ENCODE data around the gene ANXA1.

ANXA1 gene, protein sequence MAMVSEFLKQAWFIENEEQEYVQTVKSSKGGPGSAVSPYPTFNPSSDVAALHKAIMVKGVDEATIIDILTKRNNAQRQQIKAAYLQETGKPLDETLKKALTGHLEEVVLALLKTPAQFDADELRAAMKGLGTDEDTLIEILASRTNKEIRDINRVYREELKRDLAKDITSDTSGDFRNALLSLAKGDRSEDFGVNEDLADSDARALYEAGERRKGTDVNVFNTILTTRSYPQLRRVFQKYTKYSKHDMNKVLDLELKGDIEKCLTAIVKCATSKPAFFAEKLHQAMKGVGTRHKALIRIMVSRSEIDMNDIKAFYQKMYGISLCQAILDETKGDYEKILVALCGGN

DNA sequence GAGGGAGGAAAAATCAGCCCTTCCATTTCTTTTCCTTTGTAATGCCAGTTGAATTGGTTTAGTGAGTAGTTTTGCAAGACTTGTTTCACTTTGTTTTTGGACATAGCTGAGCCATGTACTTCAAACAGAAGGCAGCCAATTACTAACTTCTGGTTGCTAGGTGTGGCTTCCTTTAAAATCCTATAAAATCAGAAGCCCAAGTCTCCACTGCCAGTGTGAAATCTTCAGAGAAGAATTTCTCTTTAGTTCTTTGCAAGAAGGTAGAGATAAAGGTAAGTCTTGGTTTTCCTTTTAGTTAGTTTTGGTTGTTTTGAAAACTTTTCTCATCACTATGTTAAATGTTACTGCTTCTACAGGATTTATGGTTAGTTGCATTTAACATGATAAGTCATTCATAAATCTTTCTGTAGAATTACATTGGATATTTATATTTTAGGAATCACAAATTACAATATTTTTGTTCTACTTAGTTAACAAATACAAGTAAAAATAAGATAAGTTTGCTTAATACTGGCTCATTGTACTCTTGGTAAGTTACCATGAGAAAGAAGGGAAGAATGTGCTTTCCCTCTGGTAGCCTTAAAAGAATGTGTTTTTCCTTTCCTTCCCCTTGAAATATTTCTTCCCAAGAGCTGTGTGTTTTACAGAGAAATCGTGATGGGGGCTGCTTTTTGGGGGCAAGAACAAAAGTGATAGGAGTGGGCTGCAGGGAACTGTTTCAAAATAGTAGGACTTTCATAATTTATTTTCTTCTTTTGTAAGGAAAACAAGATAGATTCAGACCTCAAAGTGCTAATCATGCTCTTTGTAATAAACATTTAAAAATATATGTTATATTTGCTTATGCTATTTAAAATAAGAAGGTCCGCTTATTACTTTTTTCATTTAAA lies at the start of gene ANXA1:
TSS of gene ANXA1 (plus strand) at position 213 of the 890 bp plus-strand sequence. CDS start 6,671 bp downstream, outside the sequence.
- no peak for DNase-seq (ENCODE audit: low read depth in 1 of 2, low spot score in 1 of 2)

DNA sequence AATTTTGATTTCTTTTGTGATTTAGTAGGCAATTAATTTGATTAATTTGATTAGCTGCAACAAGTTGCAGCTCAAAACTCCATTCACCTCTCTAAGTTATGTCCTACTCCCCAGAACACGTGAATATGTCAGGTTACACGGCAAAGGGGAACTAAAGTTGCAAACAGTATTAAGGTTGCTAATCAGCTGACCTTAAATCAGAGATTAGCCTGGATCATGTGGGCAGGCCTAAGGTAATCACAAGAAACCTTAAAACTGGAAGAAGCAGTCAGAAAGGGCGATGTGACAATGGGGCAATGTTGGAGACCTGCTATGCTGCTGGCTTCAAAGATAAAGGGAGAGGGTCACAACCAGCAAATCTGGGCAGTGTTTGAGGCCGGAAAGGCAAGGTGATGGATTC lies 47.3 kb upstream of the ANXA1 start:
- DNase-seq (ENCODE audit: low read depth in 1 of 2, low spot score in 1 of 2), result no peak

DNA sequence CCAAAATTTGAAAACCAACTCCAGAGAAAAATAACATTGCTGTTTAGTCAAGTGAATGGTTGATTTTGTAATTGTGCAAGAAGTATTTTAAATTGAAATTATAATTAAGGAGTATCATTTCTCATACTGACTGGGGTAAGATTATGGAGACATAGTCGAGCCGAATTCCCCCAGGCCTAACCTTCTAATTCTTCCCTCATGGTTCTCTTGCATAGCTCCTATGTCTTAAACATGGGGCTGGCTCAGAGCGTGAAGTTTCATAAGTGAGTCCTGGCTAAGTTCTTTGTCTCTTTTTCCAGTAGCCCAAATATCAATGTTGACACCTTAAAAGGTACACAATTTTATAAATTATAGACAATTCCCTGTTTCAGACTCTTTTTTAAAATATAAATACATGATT lies 46.7 kb upstream of the ANXA1 start:
- DNase-seq (ENCODE audit: low read depth in 1 of 2, low spot score in 1 of 2), result no peak

DNA sequence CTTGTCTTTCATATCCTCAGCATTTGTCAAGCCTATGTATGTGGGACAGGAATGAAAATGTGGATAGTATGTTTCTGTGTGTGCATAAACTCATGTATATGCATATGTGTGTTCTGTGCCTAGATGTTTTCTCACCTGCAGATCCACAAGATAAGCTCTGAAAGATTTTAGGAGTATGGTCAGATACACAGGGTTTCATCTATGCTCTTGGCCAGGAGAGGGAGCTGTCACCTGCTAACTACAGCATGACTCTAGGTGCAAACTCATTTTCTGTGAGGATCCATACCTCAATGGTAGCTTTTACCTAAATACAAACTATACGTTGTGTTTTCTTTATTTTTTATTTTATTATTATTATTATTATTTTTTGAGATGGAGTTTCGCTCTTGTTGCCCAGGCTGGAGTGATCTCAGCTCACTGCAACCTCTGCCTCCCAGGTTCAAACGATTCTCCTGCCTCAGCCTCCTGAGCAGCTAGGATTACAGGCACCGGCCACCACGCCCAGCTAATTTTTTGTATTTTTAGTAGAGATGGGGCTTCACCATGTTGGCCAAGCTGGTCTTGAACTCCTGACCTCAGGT lies 44.1 kb upstream of the ANXA1 start:
- peak; percentile 3 to 15 for DNase-seq (ENCODE audit: low read depth in 1 of 2, low spot score in 1 of 2)

DNA sequence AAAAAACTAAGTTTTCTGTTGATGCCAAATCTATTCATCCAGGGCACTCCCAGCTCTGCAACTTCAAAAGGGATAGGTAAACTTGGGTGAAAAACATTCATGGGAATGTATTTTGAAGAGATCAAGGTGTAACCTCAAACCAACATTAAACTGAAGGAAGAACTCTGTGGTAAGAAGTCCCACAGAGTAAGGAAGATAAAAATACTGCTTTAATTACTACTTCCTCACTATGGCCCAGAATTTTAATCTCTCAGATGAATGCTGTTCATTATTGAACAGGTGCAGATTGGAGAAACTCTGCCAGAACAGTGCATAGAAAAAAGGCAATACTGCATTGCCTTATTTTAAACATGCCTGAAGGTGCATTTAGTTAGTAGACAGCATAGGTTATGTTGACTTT lies 37.6 kb upstream of the ANXA1 start:
- no peak for DNase-seq (ENCODE audit: low read depth in 1 of 2, low spot score in 1 of 2)

DNA sequence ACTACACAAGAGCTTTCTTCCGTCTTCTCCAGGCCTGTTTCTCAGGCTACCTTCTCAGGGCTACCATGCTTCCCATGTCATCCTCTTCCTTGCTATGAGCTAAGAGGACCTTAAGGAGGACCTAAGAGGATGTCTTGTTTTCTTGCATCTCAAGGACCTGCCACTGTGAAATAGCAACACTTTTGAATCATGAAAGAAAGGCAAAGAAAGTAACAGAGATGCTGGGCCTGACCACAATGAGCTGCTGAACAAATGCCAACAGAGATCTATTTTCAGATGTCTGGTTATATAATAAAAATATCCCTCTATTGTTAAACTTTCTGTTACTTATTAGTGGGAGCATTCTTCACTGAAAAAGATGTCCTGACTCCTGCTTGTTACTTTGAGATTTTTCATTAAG lies 36.7 kb upstream of the ANXA1 start:
- no peak for DNase-seq (ENCODE audit: low read depth in 1 of 2, low spot score in 1 of 2)

DNA sequence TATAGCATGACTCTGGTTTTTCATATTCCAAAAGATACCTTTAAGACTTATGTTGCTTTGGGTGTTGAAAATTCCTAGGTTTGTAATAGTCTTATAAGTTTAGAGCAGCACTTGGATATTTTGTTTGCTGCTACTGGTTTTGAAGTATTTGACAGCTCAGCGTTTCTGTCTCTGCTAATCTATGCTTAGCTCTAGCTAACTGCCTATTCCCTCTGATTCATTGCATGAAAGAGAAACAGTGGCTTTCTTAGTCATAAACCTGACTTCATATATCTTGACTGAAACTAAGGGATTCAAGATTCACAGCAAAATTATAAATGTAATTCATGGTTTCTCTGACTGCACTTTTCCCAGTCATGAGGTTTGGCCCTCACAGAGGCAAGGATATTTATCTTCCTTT lies 35.6 kb upstream of the ANXA1 start:
- DNase-seq (ENCODE audit: low read depth in 1 of 2, low spot score in 1 of 2), result no peak

DNA sequence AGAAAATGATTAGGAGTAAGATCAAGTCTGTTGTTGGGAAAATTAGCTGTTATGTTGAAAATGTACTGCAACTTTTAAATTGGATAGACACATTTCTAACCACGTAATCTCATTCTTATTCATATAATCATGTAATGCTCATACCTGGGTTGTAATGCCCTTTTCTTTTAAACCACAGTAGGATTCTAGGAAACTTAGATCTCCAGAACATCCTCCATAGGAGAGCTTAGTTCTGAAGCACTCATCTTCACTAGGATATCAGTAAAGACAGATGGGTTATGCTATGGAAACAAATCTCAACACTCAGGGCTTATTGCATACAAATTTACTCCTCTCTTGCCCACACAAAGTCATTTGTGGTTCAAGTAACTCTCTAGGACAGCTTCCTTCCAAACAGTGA lies 34.8 kb upstream of the ANXA1 start:
- no peak for DNase-seq (ENCODE audit: low read depth in 1 of 2, low spot score in 1 of 2)

DNA sequence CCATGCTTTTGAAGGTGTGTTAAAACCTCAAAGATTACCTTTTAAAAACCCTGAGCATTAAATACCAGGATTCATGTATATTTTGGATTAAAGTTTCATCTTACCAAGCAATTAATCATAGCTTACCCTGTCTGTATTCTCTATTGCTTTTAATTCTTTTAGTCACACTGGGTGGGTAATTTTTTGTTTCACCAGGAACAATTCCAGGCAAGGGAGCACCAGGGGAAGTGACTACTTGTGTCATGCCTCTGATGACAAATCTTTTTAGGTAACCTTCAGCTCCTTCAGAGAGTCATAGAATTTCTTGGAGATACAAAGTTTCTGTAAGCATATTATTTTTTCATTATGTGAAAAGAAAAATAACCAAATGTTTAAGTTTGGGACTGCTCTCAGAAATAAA lies 33.4 kb upstream of the ANXA1 start:
- DNase-seq (ENCODE audit: low read depth in 1 of 2, low spot score in 1 of 2), result no peak

DNA sequence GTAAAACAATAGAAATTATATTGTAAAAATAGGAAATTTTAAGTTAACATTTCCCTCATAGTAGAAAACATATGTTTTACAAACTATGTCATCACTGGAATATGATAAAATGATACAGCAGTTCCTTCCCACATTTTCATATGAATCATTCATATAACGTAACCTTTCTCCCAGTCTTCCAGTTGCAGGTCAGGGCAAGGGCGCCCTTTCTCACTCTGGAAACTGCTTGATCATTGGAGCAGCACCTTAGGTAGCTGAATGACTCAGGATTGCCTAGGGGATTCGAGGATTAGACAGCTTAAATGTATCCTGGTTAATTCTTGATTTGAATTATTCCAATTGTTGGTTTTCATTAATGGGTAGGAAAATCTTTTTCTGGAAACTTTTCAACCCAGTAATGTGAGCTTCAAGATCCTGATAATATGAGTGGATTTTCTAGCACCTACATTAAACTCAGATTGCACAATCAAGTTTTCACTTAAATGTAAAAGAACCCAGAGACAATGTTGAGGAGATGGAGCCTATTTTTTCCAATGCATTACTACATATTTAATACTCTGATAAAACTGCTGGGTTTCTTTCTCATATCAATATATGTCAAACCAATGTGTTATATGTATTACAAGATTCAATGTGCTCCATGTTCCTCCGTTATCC lies 32.6 kb upstream of the ANXA1 start:
- no peak for DNase-seq (ENCODE audit: low read depth in 1 of 2, low spot score in 1 of 2)

DNA sequence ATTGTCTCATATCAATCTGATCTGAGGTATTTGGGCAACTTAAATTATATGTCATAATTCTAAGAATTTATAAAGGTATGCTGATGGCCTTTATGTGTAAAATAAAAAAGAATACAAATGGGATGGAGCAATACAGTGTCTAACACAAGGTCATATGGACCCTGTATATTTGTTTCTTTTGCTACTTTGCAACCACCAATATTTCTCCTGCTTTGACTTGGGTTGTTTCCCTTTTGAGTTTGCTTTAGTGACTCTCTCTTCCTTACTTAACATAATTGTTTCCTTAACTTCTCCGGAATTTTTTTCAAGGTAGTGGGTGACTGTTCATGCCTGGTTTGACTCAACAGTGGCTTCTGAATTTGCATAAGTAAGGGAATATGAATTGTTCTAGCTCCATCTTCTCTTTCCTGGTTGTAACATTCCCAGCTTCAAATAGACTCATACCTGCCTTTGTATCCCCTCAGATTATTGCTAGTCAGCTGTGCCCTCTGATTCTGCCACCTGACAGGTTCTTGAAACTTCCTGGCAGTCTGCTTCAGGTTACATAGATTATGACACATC lies 30.2 kb upstream of the ANXA1 start:
- no peak for DNase-seq (ENCODE audit: low read depth in 1 of 2, low spot score in 1 of 2)

DNA sequence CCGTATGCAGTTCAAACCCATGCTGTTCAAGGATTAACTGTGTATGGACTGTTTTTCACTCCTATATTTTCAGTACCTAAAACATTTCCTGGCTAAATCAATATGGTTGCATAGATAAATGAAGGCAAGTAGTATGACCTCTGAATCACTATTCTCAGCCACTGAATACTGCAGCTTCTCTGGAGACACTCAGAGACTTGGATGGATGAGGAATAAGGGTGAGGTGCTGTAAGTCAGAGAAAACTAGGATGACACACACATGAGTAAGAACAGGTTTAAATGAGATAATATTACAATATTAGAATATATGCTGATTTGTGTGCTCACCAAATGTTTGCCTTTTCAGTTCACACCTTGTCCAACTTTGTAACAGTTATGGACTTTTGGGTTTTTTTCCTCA lies 26.0 kb upstream of the ANXA1 start:
- DNase-seq (ENCODE audit: low read depth in 1 of 2, low spot score in 1 of 2), result no peak

DNA sequence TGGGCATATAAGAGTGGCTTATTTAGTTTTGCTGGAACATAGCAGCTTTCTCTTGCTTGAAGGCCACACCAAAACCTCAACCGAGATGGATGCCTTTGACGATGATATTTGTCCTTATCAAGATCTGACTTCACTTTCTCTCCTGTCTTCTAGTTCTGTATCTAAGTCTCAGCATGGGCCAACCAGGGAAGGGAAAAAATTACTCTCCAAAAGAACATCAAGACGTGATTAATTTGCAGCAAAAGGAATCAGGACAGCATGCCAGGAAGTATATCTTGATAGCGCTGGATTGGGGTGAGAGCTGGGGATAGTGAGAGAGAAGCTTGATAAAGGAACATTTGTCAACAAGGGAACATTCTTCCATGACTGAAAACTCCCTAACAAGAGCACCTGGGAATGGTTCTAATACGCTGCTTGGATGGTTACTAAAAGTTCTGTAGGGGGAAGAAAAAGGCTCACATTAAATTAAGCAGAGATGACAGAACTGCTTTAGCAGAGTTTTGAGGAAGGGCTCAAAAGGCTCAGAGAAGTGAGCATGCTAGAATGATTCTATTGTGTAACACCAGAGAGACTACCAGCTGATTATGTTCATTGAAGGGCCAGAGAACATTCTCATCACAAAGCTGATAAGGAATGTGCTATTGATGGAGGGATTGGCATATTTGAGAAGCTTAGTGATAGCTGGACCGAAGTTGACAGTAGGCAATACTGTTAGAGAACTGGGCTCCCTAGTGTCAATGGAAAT lies 21.6 kb upstream of the ANXA1 start:
- DNase-seq (ENCODE audit: low read depth in 1 of 2, low spot score in 1 of 2), result no peak

DNA sequence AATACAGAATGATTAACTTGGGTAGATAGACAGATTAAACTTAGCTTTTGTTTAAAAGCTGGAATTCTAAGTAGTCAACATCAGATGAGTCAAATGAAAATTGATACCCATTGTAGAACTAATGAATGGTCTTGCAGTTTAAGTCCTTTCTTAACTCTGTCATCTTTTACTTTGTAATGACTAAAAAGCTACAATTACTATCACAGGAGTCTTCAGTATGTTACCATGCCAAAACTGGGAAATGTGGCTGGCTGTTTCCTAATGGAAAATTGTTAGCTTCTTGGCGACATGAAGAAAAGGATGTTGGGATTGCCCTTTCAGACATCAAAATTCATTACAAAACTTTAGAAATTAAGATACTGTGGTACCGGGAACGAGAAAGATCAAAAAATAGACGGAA lies 20.2 kb upstream of the ANXA1 start:
- DNase-seq (ENCODE audit: low read depth in 1 of 2, low spot score in 1 of 2), result no peak

DNA sequence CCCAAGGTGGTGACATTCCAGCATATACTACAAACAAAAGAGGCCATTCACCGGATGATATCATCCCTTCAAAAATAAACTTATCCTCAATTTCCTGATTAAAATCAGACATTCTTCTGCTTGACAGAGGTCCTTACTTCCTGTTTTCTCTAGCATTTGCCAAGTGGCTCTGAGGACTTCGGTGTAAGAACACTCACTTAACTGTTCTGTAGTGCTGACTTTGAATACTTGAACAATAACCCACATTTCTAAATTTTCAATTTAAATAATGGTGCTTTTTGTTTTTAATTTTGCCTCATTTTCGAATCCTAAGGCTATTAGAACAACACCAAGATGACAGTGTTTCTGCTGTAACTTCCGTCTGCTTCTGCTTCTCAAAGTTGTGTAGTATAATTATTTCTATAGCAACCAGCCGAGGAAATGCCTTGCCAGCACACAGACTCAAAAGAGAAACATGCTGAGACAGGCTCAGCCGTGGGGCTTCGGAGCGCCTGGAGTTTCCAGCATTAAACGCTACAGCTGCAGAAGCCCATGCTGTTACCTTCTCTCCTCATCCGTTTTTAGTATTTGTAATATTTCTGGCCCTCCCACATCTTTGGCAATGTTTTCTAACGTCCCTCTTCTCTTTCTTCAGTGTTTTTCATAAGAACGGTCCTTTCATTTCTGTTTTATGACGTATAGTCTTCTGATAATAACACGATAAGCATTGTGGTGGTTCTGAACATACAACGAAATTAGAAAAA lies 19.5 kb upstream of the ANXA1 start:
- peak; percentile 30 to 35 for DNase-seq (ENCODE audit: low read depth in 1 of 2, low spot score in 1 of 2)

DNA sequence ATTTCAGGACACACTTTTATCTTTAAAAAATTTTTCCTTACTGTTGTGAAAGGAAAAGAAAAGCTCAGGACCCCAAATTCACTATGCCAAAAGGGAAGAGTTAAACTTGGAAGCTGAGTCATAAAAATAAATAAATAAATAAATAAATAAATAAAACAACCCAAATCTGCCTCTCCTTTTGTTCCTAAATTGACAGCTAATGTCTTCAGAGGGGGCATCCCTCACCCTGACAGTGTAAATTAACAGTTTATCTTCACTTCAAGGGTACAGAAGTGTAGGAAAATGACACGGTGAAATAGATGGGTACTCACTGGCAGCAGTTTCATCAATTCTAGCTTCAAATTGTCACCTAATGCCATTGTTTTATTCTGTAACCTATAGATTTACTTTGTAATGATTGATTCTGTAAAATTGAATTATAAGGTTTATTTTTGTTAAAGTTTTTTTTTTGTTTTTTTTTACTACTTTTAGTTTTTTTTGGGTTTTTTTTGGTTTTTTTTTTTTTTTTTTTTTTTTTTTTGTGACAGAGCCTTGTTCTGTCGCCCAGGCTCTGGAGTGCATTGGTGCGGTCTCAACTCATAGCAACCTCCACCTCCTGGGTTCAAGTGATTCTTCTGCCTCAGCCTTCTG lies 18.5 kb upstream of the ANXA1 start:
- no peak for DNase-seq (ENCODE audit: low read depth in 1 of 2, low spot score in 1 of 2)

DNA sequence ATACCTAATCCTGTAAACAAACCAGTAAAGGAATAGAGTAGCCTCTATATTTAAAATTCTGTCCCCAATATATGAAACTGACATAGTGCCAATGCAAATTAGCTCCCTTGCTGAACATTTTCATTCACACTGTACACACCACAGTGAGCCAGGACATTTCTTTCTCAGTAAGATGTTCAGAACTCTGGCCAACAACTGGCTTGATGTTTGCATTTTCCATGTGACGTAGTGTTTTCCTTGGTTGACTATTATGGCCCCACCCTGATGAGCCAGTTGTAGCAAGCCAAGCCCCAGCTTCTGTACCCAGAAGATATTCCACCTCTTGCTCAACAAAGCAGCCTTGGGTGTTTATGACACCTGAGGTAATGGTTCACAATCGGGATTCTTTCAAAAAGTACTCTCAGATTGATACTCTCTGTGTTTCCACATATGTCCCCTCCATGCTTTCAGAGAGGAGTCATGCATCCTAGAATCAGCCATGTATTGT lies 17.7 kb upstream of the ANXA1 start:
- no peak for DNase-seq (ENCODE audit: low read depth in 1 of 2, low spot score in 1 of 2)

DNA sequence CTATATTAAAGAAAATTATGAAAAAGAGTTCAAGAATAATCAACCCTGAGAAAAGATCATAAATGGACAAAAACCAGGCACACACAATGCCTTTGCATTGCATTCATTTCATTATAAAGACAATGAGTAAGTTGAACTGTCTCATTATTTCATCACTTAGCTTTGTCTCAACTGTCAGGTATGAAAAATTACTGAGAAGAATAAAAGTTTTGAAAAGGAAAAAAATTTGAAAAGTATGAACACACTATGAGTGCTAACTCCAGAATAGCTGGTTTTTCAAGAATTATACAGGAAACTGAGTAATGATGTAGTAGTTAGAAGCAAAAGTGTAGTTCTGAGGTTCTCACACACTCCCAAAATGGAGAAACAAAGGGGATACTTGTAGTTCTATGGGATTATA lies 16.3 kb upstream of the ANXA1 start:
- DNase-seq (ENCODE audit: low read depth in 1 of 2, low spot score in 1 of 2), result no peak

DNA sequence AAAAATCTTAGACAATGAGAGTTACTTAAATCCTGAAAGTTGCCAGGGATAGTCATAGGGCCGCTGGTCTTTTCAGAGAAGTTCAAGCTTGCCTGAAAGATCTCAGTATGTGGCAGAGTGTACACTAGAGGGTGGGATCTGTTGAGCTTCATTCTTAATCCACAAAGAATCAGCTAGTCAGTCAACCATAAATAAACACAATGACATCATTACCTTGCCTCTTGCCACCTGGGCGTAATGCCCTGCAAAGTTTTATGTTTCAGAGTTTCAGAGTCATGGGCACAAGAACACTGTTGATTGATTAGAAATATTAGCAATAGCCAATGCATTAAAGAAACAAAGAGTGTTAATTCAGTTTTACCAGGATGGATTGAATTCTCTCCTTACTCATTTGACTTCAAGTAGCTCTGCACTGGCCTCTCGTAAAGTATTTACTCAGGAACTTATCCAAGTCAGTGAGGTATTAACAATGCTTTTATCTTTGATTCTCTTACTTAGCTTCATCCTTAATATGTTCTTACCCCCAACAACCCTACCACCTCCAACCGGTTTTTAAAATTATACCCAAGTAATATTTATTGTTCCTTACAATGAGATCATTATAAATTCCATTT lies 14.3 kb upstream of the ANXA1 start:
- DNase-seq (ENCODE audit: low read depth in 1 of 2, low spot score in 1 of 2), result no peak
